Measurements from ENCODE around the gene TGOLN2.
"Not testable (repeated sequence)": the region's sequence is repeated elsewhere in the genome, so short reads cannot be mapped to it uniquely, and the experiment has no call there.

TGOLN2 gene

GRCh38 chr2:85327822-85328617, at the start of gene TGOLN2:
TSS of gene TGOLN2 (minus strand) at chr2:85327989. CDS start at chr2:85327962, 27 bp downstream.
- peak; percentile 94 for DNase-seq

- no peak for DNase-seq
These were observed 49.3 kb upstream of the TGOLN2 start for GRCh38 chr2:85377083-85377482.

- no peak for DNase-seq
These were observed 48.7 kb upstream of the TGOLN2 start for GRCh38 chr2:85376291-85377065.

DNA sequence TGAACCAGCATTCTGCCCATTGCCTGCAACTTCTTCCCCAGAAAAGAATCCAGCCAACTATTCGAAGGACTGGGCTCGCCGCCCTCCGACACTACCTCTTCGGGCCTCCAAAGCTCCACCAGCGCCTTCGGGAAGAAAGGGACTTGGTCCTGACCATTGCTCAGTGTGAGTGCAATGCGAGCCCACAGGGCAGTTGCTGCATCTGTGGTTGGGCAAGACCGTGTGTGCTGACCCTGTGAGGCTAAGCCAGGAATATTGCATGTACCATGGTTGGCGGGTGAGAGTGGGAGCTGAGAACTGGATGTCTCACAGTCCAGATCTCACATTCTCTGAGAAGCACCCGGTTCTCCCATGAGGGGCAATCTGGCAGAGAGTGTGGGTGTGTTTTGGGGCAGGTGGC, 43.3 kb upstream of the TGOLN2 start:
- no peak for DNase-seq

GRCh38 chr2:85369500-85369899, 41.7 kb upstream of the TGOLN2 start:
- no peak for DNase-seq

GRCh38 chr2:85368921-85369320, 41.1 kb upstream of the TGOLN2 start:
- no peak for DNase-seq

DNA sequence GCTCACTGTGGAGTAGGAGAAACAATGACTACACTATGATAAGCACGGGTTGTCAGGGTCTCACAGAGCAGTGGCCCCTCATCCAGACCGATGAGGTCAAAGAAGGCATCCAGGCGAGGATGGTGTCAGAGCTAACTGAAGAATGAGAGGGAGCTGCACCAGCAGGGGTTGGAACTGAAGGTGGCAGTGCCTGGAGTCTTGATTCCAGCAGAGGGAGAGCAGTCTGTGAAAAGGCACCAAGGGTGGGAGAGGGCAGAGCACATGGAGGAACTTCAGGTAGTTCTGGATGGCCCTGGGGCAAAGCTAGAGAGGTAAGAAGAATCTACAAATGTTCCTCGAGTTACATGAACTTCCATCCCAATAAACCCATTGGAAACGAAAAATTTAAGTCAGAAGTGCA, 39.4 kb upstream of the TGOLN2 start:
- no peak for DNase-seq

GRCh38 chr2:85362653-85363387, 35.0 kb upstream of the TGOLN2 start:
- DNase-seq, result not testable (repeated sequence)

- no peak for DNase-seq
These were observed 29.9 kb upstream of the TGOLN2 start for GRCh38 chr2:85357736-85358135.

DNA sequence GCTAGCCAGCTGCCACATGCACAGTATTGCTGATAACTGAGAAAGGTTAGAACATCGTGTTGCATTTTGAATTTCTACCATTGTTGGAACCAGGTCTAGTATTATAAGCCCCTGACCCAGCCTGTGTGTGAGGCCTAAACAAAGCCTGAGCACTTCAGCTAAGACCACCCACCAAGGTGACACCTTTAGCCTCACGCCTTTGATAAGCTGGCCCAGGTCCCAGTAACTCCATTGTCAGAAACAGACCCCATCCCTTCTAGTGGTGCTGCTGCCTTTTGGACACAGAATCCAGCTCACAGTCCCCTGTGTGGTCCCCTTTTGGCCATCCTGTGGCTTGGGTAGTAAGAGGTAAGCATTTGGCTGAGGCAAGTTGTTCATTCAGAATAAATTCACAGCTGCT, 28.4 kb upstream of the TGOLN2 start:
- no peak for DNase-seq

DNA sequence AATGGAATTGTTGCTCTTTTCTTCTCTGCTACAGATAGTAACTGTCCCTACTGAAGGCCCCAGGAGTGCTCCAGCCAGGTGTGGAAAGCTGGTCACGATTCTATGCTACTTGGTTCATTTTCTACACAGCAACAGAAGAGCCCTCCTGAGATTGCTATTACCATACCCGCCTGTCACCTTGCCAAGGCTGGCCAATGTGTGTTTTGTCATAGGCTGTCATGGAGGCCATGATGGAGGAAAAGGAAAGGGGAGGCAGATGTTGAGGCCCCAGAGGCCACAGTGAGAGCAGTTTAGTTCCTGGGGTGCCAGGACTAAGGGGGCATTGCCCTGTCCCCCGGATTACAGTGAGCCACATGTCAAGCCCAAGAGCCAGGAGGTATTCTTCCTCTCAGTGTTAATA, 27.7 kb upstream of the TGOLN2 start:
- DNase-seq, result no peak

GRCh38 chr2:85355073-85355410, 27.3 kb upstream of the TGOLN2 start:
- DNase-seq, result no peak

- peak; percentile 98 for DNase-seq
These were observed 26.7 kb upstream of the TGOLN2 start, which contains the start of the genes ELMOD3 and RETSAT for GRCh38 chr2:85354286-85355072. TSS of gene ELMOD3 (plus strand) at chr2:85354769. CDS start at chr2:85357199, 2,430 bp downstream. TSS of gene RETSAT (minus strand) at chr2:85354528. CDS start at chr2:85354507, 21 bp downstream.

- no peak for DNase-seq
These were observed 26.1 kb upstream of the TGOLN2 start for GRCh38 chr2:85353876-85354285.

DNA sequence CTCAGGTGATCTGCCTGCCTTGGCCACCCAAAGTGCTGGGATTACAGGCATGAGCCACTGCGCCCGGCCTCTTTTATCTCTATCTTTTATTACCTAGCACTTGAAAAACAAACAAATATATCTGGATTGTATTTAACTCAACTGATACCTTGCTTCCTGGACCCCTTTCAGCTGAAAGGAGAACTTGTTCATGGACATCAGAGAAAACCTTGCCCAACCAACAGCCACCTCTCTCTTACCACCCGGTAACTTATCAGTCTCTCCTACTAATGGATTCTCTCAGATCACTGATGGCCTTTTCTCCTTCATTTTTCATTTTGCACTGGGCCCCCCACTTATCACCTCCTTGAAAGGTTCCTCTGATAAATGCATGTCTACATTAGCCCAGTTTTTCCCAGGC, 19.8 kb upstream of the TGOLN2 start:
- DNase-seq, result no peak

DNA sequence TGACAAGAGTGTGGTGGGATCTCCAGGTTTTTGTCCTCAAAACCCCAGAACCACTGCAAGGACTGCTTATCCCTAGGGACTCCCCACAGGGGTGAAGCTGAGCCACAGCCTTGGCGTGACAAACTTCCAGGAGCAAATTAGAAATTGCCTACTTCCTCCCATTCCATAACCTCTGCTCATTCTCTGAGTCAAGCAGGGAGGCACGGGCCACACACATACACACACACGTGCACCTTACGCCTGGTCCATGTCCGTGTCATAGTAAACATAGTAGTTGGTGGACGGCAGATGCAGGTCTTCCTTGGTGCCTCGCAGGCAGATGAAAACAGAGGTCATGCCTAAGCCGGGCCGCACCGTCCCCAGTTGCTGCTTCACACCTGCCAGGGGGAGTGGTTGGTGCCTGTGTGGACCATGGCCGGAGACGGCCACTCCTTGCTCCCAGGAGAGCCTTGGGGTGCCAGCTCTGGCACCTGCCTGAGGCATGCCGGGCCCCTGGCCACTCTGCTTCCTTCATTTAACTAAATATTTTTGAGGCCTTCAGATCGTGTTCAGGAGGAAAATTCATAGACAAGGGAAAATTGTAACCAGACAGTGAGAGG, 16.7 kb upstream of the TGOLN2 start:
- no peak for DNase-seq

DNA sequence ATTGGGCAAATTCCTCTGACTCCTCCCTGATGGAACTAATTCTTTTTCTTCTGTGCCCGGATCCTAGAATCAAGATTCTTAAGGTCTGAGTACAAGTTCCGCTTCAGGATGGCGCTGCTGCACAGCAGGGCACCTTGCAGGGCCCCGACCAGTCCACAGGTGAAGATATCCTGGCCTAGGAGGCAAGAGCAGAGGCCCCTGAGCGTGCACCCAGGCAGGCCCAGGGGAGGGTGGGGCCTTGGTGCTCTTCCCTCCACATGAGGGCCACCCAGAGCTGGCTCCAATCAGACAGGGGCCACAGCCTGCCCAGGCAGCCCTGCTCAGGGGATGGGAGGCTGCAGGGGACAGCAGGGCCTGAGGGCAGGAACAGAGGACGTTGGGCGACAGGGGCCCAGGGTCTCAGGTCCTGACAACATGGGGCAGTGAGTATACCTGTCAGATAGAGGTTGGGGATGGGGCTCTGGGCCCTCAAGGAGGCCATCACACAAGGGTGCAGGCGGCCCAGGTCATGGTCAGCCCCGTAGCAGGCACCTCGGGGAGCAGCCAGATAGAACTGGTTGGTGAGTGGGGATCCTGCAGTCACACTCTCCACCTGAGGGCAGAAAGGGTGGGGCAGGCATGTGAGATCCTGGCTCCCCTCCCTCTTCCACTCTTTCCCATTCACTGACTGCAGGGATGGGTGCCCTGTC, 15.6 kb upstream of the TGOLN2 start:
- DNase-seq, result not testable (repeated sequence)

DNA sequence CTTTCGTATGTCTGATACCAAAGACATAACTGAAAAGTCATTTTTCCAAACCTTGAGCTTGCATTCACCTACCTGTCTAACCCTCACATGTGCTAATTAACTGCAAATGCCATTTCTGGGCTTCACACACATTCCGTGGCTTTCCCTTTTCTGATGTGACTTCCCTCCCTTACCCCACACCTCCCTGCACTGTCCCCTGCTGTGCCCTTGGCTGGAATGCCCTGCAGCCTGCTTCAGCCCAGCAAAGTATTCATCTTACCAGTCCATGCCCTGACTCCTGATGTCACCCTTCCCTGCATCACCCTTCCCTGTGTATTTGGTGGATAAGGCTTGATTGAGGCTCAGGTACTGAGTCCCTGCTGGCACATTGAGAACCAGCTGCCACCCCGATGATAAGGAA, 14.4 kb upstream of the TGOLN2 start:
- DNase-seq, result no peak

- no peak for DNase-seq
These were observed 13.7 kb upstream of the TGOLN2 start for GRCh38 chr2:85341269-85342029.

GRCh38 chr2:85340034-85340892, 12.5 kb upstream of the TGOLN2 start:
- DNase-seq, result no peak
